Smooth muscle cell (in vitro differentiated cells): ENCODE results near the gene PNLIPRP2. TPM values are rescaled to one million over a fixed set of nuclear protein-coding genes. Genes with fewer than 3 reads are reported as not detected.

Experiments used
- DNase-seq: peaks from one replicate; lab custom pipeline; 2025; ENCODE audit not compliant: unreplicated experiment; lab: John Stamatoyannopoulos, UW
- H2AFZ ChIP-seq: fragments of 200-600 bp; sonication (generic); 2 replicates; pipeline ENCODE4 v1.6.0; 2016; ENCODE audit warnings: antibody characterized with exemption, low read depth, mild to moderate bottlenecking
- H3F3A ChIP-seq: fragments of 200-600 bp; sonication (generic); 2 replicates; pipeline ENCODE4 v1.6.0; 2017; ENCODE audit warnings: antibody characterized with exemption, low read depth
- H3K27ac ChIP-seq: fragments of 200-600 bp; sonication (generic); 2 replicates; pipeline ENCODE4 v1.5.1; 2016; ENCODE audit warnings: low read depth, mild to moderate bottlenecking
- H3K27me3 ChIP-seq: fragments of 200-600 bp; sonication (generic); 2 replicates; pipeline ENCODE4 v1.6.1; 2016; ENCODE audit warnings: low read depth, mild to moderate bottlenecking
- H3K36me3 ChIP-seq: fragments of 200-600 bp; sonication (generic); 2 replicates; pipeline ENCODE4 v1.5.1; 2016; ENCODE audit warnings: low read depth
- H3K4me1 ChIP-seq: fragments of 200-600 bp; sonication (generic); 2 replicates; pipeline ENCODE4 v1.5.1; 2016; ENCODE audit warnings: low read depth
- H3K4me2 ChIP-seq: fragments of 200-600 bp; sonication (generic); 2 replicates; pipeline ENCODE4 v1.6.0; 2016; ENCODE audit warnings: mild to moderate bottlenecking
- H3K4me3 ChIP-seq: fragments of 200-600 bp; sonication (generic); 2 replicates; pipeline ENCODE4 v1.5.1; 2016; ENCODE audit warnings: mild to moderate bottlenecking
- H3K79me2 ChIP-seq: fragments of 200-600 bp; sonication (generic); 2 replicates; pipeline ENCODE4 v1.6.0; 2016; ENCODE audit warnings: low read depth, mild to moderate bottlenecking
- H3K9ac ChIP-seq: fragments of 200-600 bp; sonication (generic); 2 replicates; pipeline ENCODE4 v1.6.0; 2016; ENCODE audit warnings: low read depth
- H3K9me3 ChIP-seq: fragments of 200-600 bp; sonication (generic); replicated peaks from 2 replicates; pipeline ENCODE4 v1.5.1; 2016; ENCODE audit warnings: low read depth
- H4K20me1 ChIP-seq: fragments of 200-600 bp; sonication (generic); 2 replicates; pipeline ENCODE4 v1.6.0; 2016; ENCODE audit warnings: low read depth
- CTCF ChIP-seq: fragments of 200-600 bp; sonication (generic); IDR thresholded peaks from 2 replicates; pipeline ENCODE4 v1.5.1; 2017; ENCODE audit warnings: borderline replicate concordance, mild to moderate bottlenecking, antibody characterized with exemption; ENCODE audit not compliant: insufficient read depth, poor library complexity, severe bottlenecking
- WGBS: methylation state at CpG from one replicate; pipeline ENCODE4 v1.1.7; 2016; ENCODE audit warnings: low lambda C conversion rate; 5-methylcytosine and 5-hydroxymethylcytosine counted together
- polyA plus RNA-seq: library from polyadenylated mRNA; unstranded; fragments of >200 nt; fragmentation: Nextera tagmentation; extraction: Ambion mirVana; gene quantifications from 2 replicates; pipeline ENCODE4 v1.2.1, GENCODE V29; 2016
- total RNA-seq: library from RNA; depleted of rRNA; stranded (reverse); fragments of >200 nt; gene quantifications from 2 replicates; pipeline ENCODE4 v1.2.3, GENCODE V29; 2014

Gene PNLIPRP2
- total and polyA plus RNA-seq, 2 experiments from 2014 or later, result not detected

DNA sequence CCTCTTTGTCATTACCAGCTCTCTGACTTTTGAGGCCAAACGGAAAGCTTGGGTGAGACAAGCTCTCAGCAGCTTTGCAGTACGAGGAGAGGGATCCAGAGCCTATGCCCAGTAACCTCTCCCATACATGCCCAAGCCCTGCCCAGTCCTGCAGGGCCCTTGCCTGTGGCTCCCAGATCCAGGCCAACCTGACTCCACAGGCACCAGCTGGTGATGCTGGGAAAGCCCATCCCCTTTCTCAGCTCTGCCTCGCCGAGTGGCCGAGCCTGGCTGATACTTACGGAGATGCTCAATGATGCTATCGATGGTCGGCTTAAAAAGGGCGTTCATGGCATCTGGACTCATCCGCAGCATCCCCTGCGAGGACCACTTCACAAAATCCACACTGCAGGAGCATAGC lies 55.4 kb downstream of the PNLIPRP2 start:
- 91% methylated on average over 11 of the region's 11 CpGs for WGBS
- DNase-seq, result no peak
- H3K36me3 ChIP-seq, result no peaks in the 10 kb centered on the region
- no peak for TF ChIP-seq CTCF
- no peak overlapping the region for H3K9ac ChIP-seq
- H2AFZ ChIP-seq, result no peak overlapping the region
- no peaks in the 10 kb centered on the region for H3K27me3 ChIP-seq
- no peak overlapping the region for H3K4me2 ChIP-seq
- no peak overlapping the region for H3K27ac ChIP-seq
- H3K79me2 ChIP-seq, result no peaks in the 10 kb centered on the region
- H3K4me1 ChIP-seq, result no peaks in the 10 kb centered on the region
- no peaks in the 10 kb centered on the region for H4K20me1 ChIP-seq
- H3F3A ChIP-seq, result no peaks in the 10 kb centered on the region
- H3K9me3 ChIP-seq, result no peaks in the 10 kb centered on the region
- no peak overlapping the region for H3K4me3 ChIP-seq

DNA sequence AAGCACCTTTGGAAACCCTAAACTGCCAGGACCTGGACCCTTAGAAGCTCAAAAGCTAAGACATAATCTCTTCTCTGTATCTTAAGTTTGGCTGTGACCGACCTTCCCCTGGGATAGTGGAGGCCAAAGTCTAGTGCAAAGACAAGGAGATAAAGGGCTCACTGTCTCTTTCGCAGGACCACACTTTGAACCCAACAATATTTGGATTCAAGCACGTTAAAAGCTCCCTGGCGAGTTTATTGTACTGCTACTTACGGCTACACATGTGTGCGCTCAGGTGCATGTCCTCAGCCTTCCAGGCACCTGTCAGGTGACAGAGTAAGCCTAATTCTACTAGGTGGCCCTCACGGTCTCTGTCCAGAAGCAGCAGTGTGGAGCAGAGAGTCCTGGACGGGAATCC lies 55.9 kb downstream of the PNLIPRP2 start:
- Histone ChIP-seq H3K27me3 (no peaks in the 10 kb centered on the region), H3K36me3 (no peaks in the 10 kb centered on the region), H3K4me2 (no peak overlapping the region), H3K9me3 (no peaks in the 10 kb centered on the region), H3K4me1 (no peaks in the 10 kb centered on the region), H3K27ac (no peak overlapping the region), H3K79me2 (no peaks in the 10 kb centered on the region), H2AFZ (no peak overlapping the region), H3K9ac (no peak overlapping the region), H3K4me3 (no peak overlapping the region), H3F3A (no peaks in the 10 kb centered on the region), H4K20me1 (no peaks in the 10 kb centered on the region)
- 85% methylated on average over 8 of the region's 8 CpGs for whole genome bisulfite sequencing
- TF ChIP-seq CTCF, result no peak
- no peak for DNase-seq

DNA sequence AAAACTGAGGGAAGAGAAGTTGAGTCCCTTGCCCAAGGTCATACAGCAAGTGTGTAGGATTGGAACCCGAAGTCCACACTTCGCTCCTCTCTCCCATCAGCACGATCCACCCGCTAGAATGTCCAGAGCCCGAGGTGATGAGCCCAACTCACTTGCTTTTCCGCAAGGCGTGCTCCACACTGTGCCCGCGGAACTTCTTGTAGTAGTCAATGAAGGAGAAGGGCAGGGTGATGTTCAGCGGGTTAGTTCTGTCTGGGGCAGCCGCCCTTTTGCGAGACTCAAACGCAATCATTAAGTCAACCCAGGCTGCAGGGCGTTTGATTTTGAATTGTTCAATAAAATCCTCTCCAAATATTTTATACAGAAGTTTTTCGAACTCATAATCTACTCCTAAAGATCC lies 58.6 kb downstream of the PNLIPRP2 start:
- Histone ChIP-seq H3K4me2 (no peak overlapping the region), H3K4me3 (no peak overlapping the region), H3F3A (no peaks in the 10 kb centered on the region), H3K27me3 (no peaks in the 10 kb centered on the region), H3K9ac (no peak overlapping the region), H3K36me3 (no peaks in the 10 kb centered on the region), H2AFZ (no peak overlapping the region), H3K9me3 (no peaks in the 10 kb centered on the region), H3K27ac (no peak overlapping the region), H3K79me2 (no peaks in the 10 kb centered on the region), H3K4me1 (no peaks in the 10 kb centered on the region), H4K20me1 (no peaks in the 10 kb centered on the region)
- no peak for TF ChIP-seq CTCF
- 97% methylated on average over 15 of the region's 15 CpGs for WGBS
- no peak for DNase-seq

- 93% methylated on average over 9 of the region's 9 CpGs for WGBS
- Histone ChIP-seq H3K4me3 (no peak overlapping the region), H2AFZ (no peak overlapping the region), H4K20me1 (no peaks in the 10 kb centered on the region), H3K4me2 (no peak overlapping the region), H3K9ac (no peak overlapping the region), H3K27ac (no peak overlapping the region), H3F3A (no peaks in the 10 kb centered on the region), H3K9me3 (no peaks in the 10 kb centered on the region), H3K27me3 (no peaks in the 10 kb centered on the region), H3K4me1 (no peaks in the 10 kb centered on the region), H3K79me2 (no peaks in the 10 kb centered on the region), H3K36me3 (no peaks in the 10 kb centered on the region)
- DNase-seq, result no peak
- TF ChIP-seq CTCF, result no peak
These were observed 62.4 kb downstream of the PNLIPRP2 start for GRCh38 chr10:116683166-116683565.
